GM13976 (cell line): ENCODE results near the gene ARHGEF16.

Source experiments
- DNase-seq: peaks from one replicate; pipeline ENCODE4 v3.0.0; 2012; ENCODE audit warnings: low spot score
- in situ Hi-C: fragments of 300-500 bp; cut with MboI; formaldehyde crosslinking; loops from one replicate; pipeline ENCODE4 v1.12.0; 2022; ENCODE audit warnings: low sequenced_read_pairs, mixed read lengths, inconsistent platforms; ENCODE audit not compliant: unreplicated experiment
- TF ChIP-seq, protein P1 (sequence below): IDR thresholded peaks from 2 replicates; pipeline ENCODE4 v1.5.1; 2012; ENCODE audit warnings: borderline replicate concordance, mild to moderate bottlenecking; ENCODE audit not compliant: insufficient read depth; ENCODE audit errors: extremely low read depth, missing control alignments, control extremely low read depth

The ARHGEF16 gene

DNA sequence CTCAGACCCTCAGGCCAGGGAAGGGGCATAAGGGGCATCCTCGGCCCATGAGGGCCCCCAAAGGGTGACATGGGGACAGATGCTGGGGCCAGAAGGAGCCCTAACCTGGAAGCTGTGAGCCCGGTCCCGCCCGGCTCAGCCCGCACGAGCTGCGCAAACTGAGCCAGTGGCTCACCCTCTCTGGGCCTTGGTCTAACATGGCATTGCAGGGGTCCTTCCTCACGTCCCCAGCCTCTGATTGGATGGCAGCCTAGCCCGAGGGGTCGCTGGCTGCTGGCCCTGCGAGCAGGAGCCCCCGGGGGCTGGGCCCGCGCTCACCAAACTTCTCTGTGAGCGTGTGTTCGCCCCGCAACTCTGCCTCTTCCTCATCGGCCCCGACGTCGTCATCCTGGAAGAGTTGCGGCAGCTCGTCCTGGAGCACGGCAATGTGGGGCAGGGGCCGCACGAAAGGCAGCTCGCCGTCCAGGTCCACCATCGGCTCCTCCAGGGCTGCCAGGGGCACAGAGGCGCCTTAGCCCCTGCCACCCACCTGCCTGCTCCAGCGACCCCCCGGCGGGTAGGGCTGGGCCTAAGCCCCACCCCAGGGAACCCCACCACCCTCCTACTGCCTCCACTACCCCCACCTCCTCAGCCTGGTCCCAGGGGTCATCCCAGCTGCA lies 54.4 kb downstream of the ARHGEF16 start:
- TF ChIP-seq, protein P1, sequence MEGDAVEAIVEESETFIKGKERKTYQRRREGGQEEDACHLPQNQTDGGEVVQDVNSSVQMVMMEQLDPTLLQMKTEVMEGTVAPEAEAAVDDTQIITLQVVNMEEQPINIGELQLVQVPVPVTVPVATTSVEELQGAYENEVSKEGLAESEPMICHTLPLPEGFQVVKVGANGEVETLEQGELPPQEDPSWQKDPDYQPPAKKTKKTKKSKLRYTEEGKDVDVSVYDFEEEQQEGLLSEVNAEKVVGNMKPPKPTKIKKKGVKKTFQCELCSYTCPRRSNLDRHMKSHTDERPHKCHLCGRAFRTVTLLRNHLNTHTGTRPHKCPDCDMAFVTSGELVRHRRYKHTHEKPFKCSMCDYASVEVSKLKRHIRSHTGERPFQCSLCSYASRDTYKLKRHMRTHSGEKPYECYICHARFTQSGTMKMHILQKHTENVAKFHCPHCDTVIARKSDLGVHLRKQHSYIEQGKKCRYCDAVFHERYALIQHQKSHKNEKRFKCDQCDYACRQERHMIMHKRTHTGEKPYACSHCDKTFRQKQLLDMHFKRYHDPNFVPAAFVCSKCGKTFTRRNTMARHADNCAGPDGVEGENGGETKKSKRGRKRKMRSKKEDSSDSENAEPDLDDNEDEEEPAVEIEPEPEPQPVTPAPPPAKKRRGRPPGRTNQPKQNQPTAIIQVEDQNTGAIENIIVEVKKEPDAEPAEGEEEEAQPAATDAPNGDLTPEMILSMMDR: no peak
- in situ Hi-C loops: no loop called here

DNA sequence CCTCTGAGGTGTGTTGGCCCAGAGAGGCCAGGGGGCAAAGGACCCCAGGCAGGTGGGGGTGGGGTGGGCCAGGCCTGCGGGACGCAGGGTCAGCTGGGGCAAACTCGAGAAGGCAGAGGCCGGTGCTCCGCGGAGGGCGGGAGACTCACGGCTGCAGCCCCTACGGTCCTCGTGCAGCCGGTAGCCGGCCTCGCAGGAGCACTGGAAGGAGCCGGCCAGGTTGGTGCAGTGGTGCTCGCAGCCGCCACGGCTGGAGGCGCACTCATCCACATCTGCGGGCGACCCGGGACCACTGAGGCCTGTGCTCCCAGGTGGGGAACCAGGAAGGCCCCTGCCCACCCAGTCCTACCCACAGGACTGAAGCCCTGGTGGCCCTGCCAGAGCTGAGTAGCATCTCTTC lies 55.3 kb downstream of the ARHGEF16 start:
- in situ Hi-C loops: no loop called here
- TF ChIP-seq, protein P1: no peak

More for the DNA sequence above, 54.4 kb downstream of the ARHGEF16 start:
- DNase-seq: no peak

DNA sequence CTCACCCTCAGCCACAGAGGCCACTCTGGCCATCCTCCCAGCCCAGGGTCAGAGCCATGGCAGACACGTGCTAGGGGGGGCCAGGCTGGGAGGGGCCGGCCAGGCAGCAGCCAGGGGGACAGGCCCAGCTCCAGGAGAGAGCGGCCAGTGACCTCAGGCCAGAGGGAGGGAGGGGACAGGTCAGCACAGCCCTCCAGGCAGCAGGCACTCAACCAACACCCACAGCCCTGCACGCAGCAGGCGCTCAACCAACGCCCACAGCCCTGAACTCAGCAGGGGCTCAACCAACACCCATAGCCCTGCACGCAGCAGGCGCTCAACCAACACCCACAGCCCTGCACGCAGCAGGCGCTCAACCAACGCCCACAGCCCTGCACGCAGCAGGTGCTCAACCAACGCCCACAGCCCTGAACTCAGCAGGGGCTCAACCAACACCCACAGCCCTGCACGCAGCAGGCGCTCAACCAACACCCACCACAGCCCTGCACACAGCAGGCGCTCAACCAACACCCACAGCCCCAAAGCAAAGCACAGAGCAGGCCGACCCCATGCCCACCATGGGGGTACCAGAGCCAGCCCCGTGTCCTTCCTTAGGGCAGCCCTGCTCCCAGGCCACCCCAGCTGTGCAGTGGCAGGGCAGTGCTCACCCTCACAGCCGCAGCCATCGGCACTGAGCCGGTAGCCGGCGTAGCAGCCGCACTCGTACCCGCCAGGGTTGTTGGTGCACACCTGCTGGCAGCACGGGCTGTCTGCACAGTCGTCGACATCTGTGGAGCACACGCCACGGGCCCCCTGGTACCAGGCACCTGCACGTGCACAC lies 55.9 kb downstream of the ARHGEF16 start:
- TF ChIP-seq, protein P1: no peak
- in situ Hi-C loops: no loop called here
- DNase-seq: no peak

More for the DNA sequence above, 55.3 kb downstream of the ARHGEF16 start:
- DNase-seq: no peak

DNA sequence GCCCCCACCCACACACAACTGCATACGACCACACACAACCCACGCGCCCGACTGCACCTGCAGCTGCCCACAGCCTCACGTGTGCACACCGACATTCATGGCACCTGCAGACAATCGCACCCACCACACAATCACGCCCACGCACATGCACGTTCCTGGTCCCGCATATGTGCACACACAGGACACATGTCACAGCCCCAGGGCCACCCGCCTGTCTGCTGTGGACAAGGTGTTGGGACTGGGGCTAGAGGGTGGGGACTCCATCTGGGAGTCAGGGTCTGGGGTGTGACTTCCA lies 56.4 kb downstream of the ARHGEF16 start:
- TF ChIP-seq, protein P1: no peak
- in situ Hi-C loops: no loop called here
- DNase-seq: no peak

DNA sequence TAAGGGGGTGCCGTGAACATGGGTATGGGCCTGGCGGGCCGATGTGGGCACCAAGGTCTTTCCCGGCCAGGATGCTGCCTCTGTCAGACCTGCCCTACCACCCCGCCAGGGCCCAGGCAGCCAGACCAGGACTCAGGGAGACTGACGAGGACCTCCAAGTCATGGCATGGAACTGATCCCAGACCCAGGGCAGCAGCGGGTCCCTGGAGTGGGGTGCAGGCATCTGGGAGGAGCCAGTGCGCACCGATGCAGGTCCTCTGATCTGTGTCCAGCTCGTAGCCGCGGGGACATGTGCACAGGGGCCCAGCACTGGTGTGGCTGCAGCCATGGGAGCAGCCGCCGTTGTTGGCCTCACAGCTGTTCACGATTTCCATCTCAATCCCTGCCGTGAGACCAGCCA lies 56.8 kb downstream of the ARHGEF16 start:
- TF ChIP-seq, protein P1: no peak
- in situ Hi-C loops: no loop called here
- DNase-seq: no peak

DNA sequence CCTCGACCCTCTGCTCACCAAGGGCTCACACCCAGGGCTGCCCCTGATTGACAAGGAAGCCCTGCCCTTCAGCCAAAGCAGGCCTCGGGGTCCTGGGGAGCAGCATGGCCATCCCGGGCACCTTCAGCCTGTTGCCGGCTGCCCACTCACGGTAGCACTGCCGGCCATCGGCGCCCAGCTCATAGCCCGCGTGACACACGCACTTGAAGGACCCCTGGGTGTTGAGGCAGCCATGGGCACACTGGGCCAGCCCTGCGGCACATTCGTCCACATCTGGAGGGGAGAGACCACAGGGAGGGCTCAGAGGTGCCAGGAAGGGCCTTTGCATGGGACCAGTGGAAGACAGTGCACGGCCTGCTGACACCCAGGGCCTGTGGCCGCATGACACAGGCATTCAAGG lies 57.4 kb downstream of the ARHGEF16 start:
- TF ChIP-seq, protein P1: no peak
- no peak for DNase-seq
- in situ Hi-C loops: no loop called here
